Medulla oblongata (tissue), 1 donor: Measurements from ENCODE around the gene SLC29A2.

Source experiments
- DNase-seq: peaks from one replicate; pipeline ENCODE4 v3.0.0-alpha.2; 2015; ENCODE audit errors: extremely low spot score

SLC29A2 gene

GRCh38 chr11:66371627-66372415, at the start of gene SLC29A2:
SLC29A2 (minus strand) TSS chr11:66371760; CDS start chr11:66371591, 169 bp downstream.
- DNase-seq: no peak

- DNase-seq: no peak
Observed at GRCh38 chr11:66420671-66421476, 49.3 kb upstream of the SLC29A2 start, which contains the start of gene NPAS4. NPAS4 (plus strand) TSS chr11:66421035; CDS start chr11:66421180, 145 bp downstream.

GRCh38 chr11:66419825-66420224, 48.3 kb upstream of the SLC29A2 start:
- DNase-seq: no peak

GRCh38 chr11:66418986-66419308, 47.4 kb upstream of the SLC29A2 start:
- DNase-seq: no peak

- DNase-seq: peak; percentile 24
Observed at GRCh38 chr11:66418168-66418985, 46.8 kb upstream of the SLC29A2 start.

GRCh38 chr11:66417000-66417399, 45.4 kb upstream of the SLC29A2 start:
- no peak for DNase-seq

GRCh38 chr11:66415423-66415822, 43.9 kb upstream of the SLC29A2 start:
- no peak for DNase-seq

- DNase-seq: no peak
Observed at GRCh38 chr11:66414120-66414934, 42.8 kb upstream of the SLC29A2 start.

- DNase-seq: no peak
Observed at GRCh38 chr11:66413167-66413566, 41.6 kb upstream of the SLC29A2 start.

GRCh38 chr11:66412110-66412509, 40.5 kb upstream of the SLC29A2 start:
- no peak for DNase-seq

- no peak for DNase-seq
Observed at GRCh38 chr11:66411323-66411722, 39.8 kb upstream of the SLC29A2 start.

GRCh38 chr11:66410191-66410590, 38.6 kb upstream of the SLC29A2 start:
- no peak for DNase-seq

GRCh38 chr11:66409226-66409625, 37.7 kb upstream of the SLC29A2 start:
- no peak for DNase-seq

- DNase-seq: peak; percentile 91
Observed at GRCh38 chr11:66408488-66409214, 37.1 kb upstream of the SLC29A2 start.

- no peak for DNase-seq
Observed at GRCh38 chr11:66407651-66408050, 36.1 kb upstream of the SLC29A2 start.

- no peak for DNase-seq
Observed at GRCh38 chr11:66393954-66394353, 22.4 kb upstream of the SLC29A2 start.

GRCh38 chr11:66391322-66391721, 19.8 kb upstream of the SLC29A2 start:
- no peak for DNase-seq

- peak; percentile 75 for DNase-seq
Observed at GRCh38 chr11:66388780-66389386, 17.3 kb upstream of the SLC29A2 start.

GRCh38 chr11:66386171-66387069, 14.9 kb upstream of the SLC29A2 start:
- DNase-seq: peak; percentile 87
